CD4-positive, alpha-beta T cell treated with Interleukin-21 for 1 hour (primary cell): ENCODE results near the gene UGT1A3.

ENCODE experiments used
- DNase-seq: peaks from one replicate; pipeline ENCODE4 v3.0.0-alpha.2; 2020

UGT1A3 gene

DNA sequence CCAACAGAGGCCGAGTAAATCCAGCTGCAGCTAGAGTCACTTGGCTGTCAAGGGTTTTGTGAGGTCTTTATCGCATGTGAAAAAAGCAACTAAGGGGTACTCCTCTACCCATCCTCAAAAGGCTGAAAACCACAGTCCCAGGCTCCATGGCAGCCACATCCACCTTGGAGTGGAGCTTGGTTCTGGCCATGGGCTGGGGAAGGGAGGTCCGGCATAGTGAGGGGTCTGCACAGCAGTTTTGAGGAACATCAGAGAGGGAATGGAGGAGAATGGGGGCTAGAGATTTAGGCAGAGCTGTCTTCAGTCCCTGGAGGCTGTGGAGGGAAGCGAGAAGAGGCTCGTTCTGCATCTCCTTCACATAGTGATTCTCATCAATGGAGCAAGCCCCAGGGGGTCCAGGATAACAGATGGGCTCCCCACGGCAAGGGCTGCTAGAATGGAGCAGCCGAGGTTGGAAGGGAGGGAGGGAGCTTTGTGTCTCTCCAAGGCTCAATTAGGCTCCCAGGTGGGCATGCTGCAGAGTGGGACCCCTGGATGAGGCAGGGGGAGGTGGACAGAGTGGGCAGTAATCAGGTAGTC lies 70.3 kb downstream of the UGT1A3 start:
- DNase-seq, result no peak

DNA sequence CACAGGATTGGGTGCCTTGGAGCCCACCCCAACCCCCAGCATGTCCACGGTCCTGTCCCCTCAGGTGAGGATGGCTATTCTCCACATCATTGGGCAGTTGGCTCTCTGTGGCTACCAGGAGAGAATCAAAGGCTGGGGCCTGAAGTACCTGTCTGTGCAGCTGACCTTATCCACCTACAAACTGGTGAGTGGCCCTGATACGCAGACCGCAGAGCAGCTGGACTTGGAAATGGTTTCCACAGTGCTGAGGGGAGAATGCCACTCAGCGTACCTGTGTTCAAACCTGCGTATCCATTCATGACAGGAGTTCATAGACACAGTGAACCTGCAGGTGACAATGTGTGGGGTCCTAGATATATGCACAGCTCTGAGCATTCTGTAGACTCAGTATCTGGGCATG lies 70.9 kb downstream of the UGT1A3 start:
- no peak for DNase-seq

DNA sequence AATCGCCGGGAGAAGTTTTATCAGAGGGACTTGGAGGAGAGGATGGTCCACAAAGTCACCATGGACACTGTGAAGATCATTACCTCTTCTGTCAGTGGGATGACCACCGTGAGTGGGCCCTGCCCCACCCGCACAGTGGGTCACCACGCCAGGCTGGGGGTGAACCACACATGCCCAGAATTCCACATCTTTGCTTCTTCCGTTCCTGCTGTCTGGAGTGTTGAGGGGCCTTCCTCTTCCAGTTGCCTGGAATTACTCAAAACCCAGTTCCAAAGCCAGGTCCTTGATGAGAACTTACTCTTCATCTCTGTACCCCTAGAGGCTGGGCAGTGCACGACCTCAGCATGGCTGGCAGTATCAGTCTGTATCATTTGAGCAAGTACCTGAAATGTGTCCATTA lies 71.4 kb downstream of the UGT1A3 start:
- DNase-seq, result no peak

DNA sequence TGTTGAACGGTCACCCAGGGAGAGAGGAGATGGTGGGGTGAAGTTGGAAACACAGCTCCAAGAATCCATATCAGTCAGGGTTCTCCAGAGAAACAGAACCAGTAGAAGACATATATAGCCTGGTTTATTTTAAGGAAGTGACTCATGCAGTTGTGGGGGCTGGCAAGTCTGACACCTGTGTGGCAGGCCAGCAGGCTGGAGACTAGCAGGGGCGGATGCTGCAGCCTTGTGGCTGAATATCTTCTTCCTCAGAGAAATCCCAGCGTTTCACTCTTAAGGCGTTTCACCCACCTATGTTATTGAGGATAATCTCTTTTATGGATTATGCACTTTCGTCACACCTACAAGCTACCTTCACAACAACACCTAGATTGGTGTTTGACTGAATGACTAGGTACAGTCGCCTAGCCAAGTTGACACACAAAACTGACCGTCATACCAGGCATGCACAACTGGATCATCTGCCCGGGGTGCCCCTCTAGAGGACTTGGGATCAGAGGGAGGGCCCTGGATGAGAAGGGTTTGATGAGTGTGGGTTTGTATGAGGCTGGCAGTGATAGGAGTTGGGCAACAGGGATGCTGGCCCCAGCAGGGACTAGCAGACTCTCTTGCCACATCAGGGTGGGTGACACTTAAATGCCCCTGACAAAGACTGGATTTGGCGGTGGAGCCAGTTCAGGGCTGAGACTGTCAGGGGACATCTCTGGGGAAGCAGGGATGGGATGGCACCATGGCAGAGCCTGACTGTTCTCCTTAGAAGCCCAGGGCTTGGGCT lies 72.7 kb downstream of the UGT1A3 start:
- no peak for DNase-seq

DNA sequence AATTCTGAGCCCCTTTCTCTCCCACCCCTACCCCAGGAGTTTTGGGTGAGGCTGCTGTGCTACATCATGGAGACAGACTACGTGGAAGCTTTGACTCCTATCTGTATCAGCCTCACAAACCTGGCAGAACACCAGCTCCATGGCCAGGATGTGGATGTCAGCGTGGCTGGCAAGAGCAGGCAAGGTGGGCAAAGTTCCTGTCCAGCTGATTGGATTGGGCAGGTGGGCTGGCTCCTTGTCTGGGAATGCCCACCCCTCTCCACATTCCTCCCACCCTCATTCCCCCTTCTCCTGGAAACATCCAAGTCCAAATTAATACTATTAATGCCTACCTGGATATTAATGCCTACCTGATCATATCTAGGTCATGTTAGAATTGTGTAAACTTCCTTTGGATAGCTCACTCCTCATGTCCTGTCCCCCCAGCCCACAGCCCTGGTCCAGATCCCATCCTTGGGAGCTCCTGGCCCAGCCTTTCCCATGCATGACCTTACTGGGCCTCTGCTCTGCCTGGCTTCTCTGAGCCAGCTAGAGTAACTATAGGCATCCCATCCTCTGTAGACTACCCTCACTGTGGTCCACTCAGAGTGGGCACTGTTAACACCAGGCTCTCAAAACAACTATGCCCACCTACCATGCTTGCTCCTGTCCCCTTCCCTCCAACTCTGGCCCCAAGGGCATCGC lies 73.4 kb downstream of the UGT1A3 start:
- DNase-seq, result no peak

DNA sequence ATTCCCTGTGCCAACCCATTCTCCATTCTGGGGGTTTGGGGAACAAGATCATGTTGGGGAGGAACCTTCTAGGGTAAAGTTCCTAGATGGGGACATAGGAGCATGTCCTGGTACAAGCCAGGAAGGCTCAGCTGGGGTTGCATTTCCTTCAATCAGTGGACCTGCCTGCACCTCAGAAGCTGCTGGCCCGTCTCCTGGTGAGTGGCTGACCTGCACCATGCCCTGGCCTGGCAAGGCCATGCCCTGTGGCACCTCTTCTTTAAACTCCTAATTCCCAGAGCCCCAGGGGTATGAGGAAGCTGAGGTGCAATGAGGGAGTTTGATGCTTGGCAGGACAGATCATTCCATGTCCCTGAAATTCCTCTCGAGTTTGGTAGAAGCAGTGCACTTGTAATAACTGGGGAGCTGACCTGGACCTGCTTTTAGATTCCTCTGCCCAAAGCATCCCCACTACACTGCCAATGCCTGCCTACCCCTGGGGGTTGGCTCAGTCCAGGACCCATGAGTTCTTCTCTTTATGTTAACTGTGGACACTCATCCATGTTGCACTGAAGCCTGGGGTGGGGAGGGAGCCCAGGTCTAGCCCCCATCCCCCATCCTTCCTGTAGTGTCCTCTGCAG lies 74.6 kb downstream of the UGT1A3 start:
- no peak for DNase-seq

DNA sequence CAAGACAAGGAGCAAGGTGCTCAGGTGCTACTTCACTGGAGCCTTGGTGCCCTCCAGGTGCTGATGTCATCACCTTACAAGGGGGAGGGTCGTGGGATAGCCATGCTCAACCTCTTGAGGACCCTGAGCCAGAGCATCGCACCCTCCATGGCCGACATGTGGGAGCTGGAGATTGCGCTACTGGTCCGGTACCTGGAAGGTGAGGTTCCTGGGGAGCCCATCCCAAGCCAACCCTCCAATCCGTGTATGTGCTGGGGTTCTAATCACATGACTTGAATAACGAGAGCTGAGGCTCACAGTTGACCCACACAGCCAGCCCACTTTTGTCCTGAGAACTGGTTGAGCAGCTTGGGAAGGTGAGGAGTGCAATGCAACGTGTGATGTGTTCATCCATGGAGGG lies 75.2 kb downstream of the UGT1A3 start:
- no peak for DNase-seq

DNA sequence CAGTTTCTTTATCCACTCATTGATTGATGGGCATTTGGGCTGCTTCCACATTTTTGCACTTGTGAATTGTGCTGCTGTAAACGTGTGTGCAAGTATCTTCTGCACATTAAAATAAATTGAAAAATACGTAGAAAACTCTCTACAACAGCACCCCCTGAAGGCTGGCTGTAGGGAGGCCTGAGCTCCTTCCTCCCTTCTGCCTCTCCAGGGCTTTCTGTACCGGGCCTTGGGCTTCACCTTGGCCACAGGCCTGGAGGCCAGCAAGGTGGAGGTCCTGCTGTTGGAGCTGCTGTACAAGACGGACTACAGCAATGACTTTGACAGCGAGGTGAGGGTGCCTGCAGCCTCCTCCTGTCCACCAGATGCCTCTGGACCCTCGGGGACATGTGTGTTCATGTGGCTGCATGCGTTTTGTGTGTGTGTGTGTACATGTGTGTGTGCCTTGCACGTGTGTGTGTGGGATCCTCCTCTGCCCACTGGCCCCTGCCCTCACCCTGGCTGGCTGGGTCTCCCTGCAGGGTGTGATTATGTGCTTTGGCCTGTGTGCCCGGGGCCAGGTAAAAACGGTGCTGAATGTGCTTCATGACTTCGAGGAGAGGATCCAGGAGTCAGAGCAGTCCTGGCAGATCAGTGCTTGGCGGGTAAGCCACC lies 78.5 kb downstream of the UGT1A3 start:
- DNase-seq, result no peak

DNA sequence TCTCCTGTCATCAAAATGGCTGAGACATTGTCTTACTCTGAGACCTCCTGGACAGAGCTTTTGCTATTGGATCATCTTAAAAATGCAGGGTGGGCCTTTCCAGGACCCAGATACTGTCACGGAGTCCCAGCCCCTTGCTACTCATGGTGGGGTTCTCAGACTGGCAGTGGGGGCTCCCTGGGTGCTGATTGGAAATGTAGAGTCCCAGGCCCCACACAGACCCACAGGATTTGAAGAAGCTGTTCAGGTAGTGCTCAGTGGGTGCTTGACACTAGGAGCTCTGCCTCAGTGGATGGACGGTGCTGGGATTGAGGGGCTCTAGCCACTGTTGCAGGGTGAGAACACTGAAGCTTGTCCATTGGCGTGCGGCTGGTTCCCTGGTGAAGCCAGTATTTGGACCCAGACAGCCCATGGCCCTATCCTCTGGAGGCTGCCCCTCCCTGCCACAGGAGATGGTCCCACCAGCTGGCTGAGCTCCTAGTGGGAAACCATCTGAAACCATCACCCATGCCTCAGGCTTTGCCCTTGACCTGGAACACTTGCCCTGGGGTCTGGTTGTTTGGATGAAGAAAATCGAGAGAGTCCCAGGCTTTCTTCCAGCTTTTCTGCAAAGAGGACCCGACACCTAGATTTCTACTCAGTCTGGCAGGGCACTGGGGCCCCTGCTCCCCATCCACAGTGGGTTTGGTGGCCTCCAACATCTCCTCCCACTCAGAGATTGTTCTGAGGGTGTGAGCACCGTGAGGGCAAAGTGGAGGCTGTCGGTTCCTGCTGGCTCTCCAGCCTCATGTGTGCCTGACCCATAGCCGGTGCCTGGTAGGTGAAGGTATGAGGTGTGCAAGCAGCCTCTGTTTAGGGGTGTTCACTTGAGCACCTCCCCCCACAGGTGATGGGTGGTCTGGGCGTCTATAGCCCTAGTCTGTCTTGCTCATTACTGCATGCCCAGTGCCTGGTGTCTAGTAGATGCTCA lies 79.4 kb downstream of the UGT1A3 start:
- no peak for DNase-seq

DNA sequence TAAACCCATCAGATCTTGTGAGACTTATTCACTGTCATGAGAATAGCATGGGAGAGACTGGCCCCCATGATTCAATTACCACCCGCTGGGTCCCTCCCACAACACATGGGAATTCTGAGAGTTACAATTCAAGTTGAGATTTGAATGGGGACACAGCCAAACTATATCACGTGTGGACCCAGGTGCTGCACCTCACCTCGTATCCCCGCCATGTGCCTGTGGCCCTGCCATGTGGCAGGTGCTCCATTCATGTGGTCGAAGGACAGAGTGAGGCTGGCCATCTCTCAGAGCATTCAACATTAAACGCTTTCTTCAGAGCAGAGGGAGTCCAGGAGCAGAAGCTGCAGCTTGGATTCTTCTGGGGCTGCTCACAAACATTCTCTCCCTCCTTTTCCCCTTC lies 81.5 kb downstream of the UGT1A3 start:
- DNase-seq, result no peak

DNA sequence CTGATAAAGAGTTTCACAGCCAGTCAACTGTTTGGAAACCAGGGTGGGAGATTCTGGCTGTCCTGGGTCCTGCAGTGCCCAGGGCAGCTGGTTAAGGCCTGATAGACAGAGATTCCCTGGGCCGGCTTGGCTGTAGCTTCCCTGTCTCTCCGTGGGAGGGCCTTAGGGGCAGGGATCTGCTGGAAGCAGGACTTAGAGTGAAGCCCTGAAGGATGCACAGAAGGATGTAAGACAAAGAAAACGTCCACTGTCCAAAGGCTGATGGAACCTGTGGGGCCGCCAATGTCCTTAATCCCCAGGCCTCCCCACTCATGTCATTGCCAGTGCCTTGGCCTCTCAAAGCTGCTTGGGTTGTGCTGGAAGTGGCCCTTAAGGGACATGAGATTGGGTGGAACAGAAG lies 82.2 kb downstream of the UGT1A3 start:
- no peak for DNase-seq

DNA sequence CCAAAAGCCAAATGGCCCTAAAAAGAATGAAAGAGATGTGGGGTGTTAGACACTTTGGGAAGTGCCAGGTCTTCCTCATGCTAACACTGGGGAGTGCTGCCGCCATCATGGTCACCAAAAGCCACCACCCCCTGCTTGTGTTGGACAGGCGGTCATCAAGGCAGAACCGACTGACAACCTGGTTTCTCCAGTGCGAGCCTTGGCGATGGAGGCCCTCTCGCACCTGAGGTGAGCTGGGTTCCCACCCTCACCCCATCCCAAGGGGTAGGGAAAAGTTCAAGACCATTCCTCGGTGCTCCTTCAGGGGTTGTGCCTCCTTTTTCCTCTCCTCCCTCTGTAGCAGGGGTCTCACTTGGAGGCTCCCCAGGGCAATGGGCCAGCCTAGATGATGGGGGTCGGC lies 82.9 kb downstream of the UGT1A3 start:
- DNase-seq, result no peak

DNA sequence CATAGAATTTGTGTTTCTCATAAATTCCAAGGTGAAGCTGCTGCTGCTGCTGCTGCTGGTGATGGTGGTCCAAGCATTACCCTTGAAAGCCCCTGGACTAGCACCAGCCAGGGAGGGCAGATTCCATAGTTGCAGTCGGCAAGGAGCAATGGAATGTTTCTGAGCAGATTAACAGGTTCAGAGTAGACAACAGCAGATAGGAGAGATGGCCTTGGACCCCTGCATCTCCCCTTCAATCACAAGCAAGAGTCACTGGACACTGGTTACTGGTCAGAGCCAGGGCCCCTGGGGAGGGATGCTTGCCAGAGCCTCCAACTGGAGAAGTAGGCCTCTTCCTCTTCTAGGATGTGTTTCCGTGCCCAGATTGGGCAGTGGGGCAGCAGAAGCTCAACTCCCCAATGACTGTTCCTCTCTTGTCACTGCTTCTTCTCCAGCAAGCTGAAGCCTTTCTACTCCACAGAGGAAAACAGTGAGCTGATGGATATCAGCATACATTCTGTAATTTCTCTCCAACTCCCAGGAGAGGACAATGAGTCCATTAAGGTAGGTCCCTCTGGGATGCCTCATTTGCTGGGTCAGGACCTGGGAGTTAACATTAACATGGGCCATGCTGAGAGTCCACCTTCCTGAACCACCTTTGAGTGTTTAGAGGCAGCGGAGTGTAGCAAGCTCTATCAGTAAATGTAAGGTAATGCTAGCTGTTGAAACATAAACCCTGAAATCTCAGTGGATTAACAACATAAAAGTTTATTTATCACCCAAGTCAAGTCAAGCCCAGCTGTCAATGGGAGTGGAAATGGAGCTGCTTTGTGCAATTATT lies 84.6 kb downstream of the UGT1A3 start:
- DNase-seq, result no peak

DNA sequence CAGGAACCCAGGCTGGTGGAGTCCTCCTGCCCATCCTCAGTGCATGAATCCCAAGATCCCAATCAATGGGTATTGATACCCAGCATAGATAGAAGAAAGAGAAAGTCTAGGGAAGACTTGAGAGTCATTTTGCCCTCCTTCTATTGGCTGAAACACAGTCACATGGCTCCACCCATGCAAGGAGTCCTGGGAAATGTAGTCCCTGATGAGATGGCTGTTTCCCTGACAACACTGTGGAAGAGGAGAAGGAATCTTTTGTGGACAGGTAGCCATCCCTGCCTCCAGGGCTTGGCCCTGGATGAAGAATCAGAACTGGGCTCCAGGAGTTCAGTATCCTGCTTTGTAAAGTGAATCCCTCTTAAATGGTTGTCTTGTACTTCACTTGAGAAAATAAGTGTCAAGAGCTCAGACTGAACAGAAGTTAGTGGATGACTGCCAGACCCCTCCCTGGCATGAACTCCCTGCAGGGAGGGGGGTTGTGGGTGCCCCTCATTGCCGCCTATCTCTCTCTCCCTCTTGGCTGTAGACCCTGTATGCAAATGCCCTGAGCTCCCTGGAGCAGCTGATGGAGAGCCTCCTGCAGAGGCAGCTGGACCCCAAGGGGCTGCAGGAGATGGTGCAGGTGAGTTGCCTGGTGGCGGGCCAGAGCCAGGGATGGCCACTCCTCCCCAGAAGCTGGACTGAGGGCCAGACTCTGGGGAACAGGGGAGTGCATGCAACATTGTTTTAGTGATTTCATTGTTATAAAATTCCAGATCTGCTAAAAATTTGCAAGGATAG lies 85.4 kb downstream of the UGT1A3 start:
- no peak for DNase-seq

DNA sequence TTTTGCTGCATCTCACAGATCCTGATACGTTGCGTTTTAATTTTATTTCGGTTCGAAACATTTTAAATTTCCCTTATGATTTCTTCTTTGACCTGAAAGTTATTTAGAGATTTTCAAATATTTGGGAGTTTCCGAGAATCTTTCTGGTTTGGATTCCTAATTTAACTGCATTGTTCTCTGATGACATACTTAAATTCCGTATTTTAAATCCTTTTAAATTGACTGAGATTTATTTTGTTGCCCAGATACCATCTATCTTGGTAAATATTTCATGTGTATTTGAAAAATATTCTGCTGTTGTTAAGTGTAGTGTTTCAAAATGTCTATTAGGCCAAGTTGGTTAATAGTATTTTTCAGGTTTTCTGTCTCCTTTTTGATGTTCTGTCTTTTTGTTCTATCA lies 87.0 kb downstream of the UGT1A3 start:
- no peak for DNase-seq

DNA sequence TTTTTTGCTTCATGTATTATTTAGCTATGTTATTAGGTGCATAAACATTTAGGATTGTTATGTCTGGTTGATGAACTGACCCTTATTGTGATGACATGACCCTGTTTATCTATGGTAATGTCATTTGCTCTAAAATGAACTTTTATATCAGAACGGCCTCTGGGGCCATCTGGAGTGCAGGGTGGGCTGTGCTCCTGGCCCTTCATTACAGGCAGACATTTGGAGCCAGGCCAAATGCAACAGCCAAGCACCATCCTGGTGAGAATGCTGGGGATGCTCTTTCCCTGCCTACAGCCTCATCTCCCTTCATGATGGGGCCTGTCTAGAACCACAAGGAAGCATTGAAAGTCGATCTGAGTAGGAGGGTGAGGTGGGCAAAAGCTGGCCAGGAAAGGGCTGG lies 87.5 kb downstream of the UGT1A3 start:
- no peak for DNase-seq

DNA sequence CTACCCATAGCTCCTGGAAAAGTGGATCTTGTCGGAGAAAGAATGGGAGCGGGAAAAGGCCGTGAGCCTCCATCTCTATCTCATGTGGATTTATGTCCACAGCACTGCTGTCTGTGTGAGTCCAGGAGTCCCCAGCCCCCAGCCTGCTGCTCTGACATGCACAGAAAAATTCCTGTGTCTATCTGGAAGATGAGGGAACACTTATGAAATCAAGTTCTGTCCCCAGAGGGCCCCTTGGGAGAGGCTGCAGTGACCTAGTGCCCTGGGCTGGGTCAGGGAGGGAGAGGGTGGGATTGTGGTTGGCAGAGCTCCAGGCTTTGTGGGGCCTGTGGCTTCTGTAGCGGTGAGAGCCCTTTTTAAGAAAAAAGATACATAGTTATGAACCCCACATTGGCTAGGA lies 87.9 kb downstream of the UGT1A3 start:
- no peak for DNase-seq

DNA sequence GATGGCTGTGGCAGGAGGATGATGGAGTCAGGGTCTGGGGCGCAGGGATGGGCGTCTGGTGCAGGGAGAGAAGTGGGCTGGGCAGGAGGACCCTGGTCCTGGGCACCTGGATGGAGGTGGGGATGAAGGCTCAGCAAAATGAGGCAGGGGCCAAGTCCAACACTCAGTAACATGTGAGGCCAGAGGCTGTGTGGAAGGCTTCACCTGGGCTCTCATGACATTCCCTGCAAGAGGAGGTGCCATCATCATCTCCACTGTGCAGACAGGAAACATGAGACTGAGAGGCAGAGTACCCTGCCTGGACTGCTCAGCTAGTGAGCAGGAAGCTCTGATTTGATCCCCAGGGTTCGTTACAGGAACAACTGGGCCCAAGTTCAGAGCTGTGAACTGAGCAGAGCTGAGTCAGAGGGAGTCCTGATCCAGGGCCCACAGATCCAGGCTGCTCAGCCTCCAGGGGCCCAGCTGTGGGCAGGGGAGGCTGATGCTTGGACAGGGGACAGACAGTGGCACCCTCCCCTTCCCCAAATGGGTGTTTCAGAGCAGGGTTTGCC lies 88.6 kb downstream of the UGT1A3 start:
- DNase-seq, result no peak

DNA sequence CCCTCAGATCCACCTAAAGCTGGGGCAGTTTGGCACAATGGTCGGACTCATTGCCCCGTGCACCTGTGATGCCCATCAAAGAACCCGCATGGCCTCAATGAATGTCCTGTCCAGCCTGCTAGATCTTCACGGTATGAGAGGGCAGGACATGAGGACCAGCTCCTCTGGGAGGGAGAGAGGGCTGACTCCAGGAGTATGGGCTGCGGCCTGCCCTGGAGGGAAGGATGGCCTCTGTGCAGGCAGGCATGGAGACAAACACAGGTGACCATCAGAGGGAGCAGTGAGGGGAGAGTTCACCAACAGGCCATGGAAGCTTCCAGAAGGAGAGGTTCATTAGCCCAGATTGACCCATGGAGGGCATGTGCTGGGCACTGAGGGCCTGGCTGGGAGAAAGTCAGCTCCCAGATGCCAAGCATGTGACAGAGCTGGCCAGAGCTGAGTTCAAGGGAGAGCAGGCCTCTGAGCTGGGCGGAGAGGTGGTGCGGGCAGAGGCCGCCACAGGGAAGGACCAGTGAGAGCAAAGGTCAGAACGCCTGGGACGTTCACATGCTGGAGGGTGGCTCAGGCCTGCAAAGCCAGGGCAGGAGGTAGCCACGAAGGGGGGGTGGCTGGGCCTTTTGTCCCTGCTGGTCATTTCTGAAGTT lies 89.3 kb downstream of the UGT1A3 start:
- no peak for DNase-seq
